PC-9 (cell line): Measurements from ENCODE around the gene POLA1. TPM values are rescaled to one million over a fixed set of nuclear protein-coding genes. Genes with fewer than 3 reads are reported as not detected.
"Not testable (repeated sequence)": the region's sequence is repeated elsewhere in the genome, so short reads cannot be mapped to it uniquely, and the experiment has no call there.

ENCODE experiments used
- BruUV-seq: library from RNA; stranded (reverse); fragments of 400-500 nt; replicated peaks from 2 replicates; lab custom pipeline; 2021; lab: Mats Ljungman, UMichigan
- CTCF ChIA-PET: fragments of 300-600 bp; sonication (Branson Sonifier 250); formaldehyde crosslinking; loops from one replicate; lab custom pipeline; 2022; ENCODE audit warnings: antibody characterized with exemption; lab: Charles Lee
- POLR2A ChIA-PET: fragments of 300-600 bp; sonication (Branson Sonifier 250); formaldehyde crosslinking; loops from one replicate; lab custom pipeline; 2022; ENCODE audit warnings: antibody characterized with exemption; ENCODE audit not compliant: unreplicated experiment; lab: Charles Lee
- DNase-seq, 2 experiments: peaks; one replicate each; pipeline versions ENCODE4 v3.0.0 to v3.0.0-alpha.2; 2015 to 2022; ENCODE audit warnings: mixed read lengths in 1 of 2
- H2AFZ ChIP-seq: fragments of 200-600 bp; sonication (generic); 2 replicates; pipeline ENCODE4 v1.8.1; 2017; ENCODE audit warnings: antibody characterized with exemption
- H3F3A ChIP-seq: fragments of 200-600 bp; sonication (generic); 2 replicates; pipeline ENCODE4 v1.8.1; 2017; ENCODE audit warnings: antibody characterized with exemption, mild to moderate bottlenecking, low read depth; ENCODE audit not compliant: insufficient read depth
- H3K27ac ChIP-seq: fragments of 200-600 bp; sonication (generic); 2 replicates; pipeline ENCODE4 v1.6.1; 2016; ENCODE audit warnings: mixed run types
- H3K27me3 ChIP-seq: fragments of 200-600 bp; sonication (generic); 2 replicates; pipeline ENCODE4 v1.6.1; 2016; ENCODE audit warnings: low read depth, mixed run types; ENCODE audit not compliant: insufficient read depth
- H3K36me3 ChIP-seq: fragments of 200-600 bp; sonication (generic); 2 replicates; pipeline ENCODE4 v1.6.1; 2016; ENCODE audit warnings: low read depth, mixed run types
- H3K4me1 ChIP-seq: fragments of 200-600 bp; sonication (generic); replicated peaks from 2 replicates; pipeline ENCODE4 v1.6.1; 2016; ENCODE audit warnings: mixed run types; ENCODE audit not compliant: insufficient read depth
- H3K4me2 ChIP-seq: fragments of 200-600 bp; sonication (generic); 2 replicates; pipeline ENCODE4 v1.6.1; 2017; ENCODE audit warnings: mixed run types
- H3K4me3 ChIP-seq: fragments of 200-600 bp; sonication (generic); 2 replicates; pipeline ENCODE4 v1.6.1; 2016; ENCODE audit warnings: mixed run types
- H3K79me2 ChIP-seq: fragments of 200-600 bp; sonication (generic); 2 replicates; pipeline ENCODE4 v1.6.1; 2017; ENCODE audit warnings: low read depth, mixed run types
- H3K9me2 ChIP-seq: fragments of 200-600 bp; sonication (generic); 2 replicates; pipeline ENCODE4 v1.8.1; 2017; ENCODE audit warnings: mild to moderate bottlenecking; ENCODE audit not compliant: insufficient read depth
- H3K9me3 ChIP-seq: fragments of 200-600 bp; sonication (generic); 2 replicates; pipeline ENCODE4 v1.8.1; 2016; ENCODE audit warnings: low read depth; ENCODE audit not compliant: insufficient read depth
- H4K20me1 ChIP-seq: fragments of 200-600 bp; sonication (generic); 2 replicates; pipeline ENCODE4 v1.8.1; 2017; ENCODE audit not compliant: insufficient read depth
- CTCF ChIP-seq: fragments of 200-600 bp; sonication (generic); conservative IDR thresholded peaks from 2 replicates; pipeline ENCODE4 v1.6.1; 2017; ENCODE audit warnings: mixed run types, antibody characterized with exemption, mild to moderate bottlenecking, moderate library complexity
- EZH2 ChIP-seq: fragments of 200-600 bp; sonication (generic); IDR thresholded peaks from 2 replicates; pipeline ENCODE4 v1.8.0; 2017; ENCODE audit warnings: antibody characterized with exemption, low read depth
- intact Hi-C: fragments of 100-400 bp; cut with micrococcal nuclease; formaldehyde crosslinking; loops from one replicate; pipeline ENCODE4 v1.10.0; 2022; ENCODE audit not compliant: unreplicated experiment
- total RNA-seq: library from RNA; stranded (reverse); gene quantifications from 2 replicates; pipeline ENCODE4 v1.2.3, GENCODE V29; 2021

The POLA1 gene
- total RNA-seq, 1 experiment from 2014 or later: 24.6 TPM

DNA sequence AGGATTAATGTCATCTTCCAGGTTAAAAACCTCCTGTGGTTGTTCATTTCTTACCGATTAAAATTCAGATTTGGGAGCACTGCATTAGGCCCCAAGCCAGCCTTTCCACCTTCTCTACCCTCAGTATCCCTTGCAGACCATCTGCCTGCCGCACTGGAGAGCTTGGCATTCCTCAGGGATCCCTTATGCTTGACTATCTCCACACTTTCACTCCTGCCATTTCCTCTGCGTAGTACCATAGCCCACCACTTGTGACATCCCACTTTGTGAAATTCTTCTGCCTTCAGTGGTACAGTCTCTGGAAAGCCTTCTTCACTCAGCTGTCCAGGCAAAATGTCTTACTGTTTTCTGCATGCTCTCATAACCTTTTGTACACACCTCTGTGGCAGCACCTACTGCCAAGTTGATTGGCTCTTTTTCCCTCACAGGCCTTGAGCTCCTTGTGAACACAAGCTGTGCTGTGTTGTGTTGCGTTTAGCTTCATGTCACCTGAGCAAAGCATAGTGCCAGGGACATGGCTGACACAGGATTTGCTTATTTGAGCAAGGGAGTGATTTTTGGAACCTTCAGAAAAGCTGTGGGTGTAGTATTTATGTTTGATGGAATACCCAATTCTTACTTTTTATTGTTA, 165.6 kb downstream of the POLA1 start:
- Histone ChIP-seq H3K27me3 (no peaks in the 10 kb centered on the region), H3K79me2 (no peaks in the 10 kb centered on the region), H3F3A (no peaks in the 10 kb centered on the region), H3K4me1 (no peaks in the 10 kb centered on the region), H4K20me1 (no peaks in the 10 kb centered on the region), H2AFZ (no peak overlapping the region), H3K27ac (no peak overlapping the region), H3K4me2 (no peak overlapping the region), H3K9me3 (no peaks in the 10 kb centered on the region), H3K4me3 (no peak overlapping the region), H3K9me2 (no peaks in the 10 kb centered on the region), H3K36me3 (no peaks in the 10 kb centered on the region)
- ChIA-PET POLR2A (no interaction called here), CTCF (interaction anchor here (0.6 kb wide), 1 partner anchor 159 kb away, joined by 3 read pairs; no protein-coding TSS in a partner anchor)
- BruUV-seq: no TSS peak
- TF ChIP-seq EZH2: no peak
- no peak for TF ChIP-seq CTCF
- DNase-seq: no peak
- intact Hi-C loops: no loop called here

- POLR2A ChIA-PET: no interaction called here
- no peaks in the 10 kb centered on the region for H3K4me1 ChIP-seq
Observed at GRCh38 chrX:24860140-24860539, 166.4 kb downstream of the POLA1 start.

GRCh38 chrX:24862343-24862742, 168.6 kb downstream of the POLA1 start:
- no peak overlapping the region for H3K4me2 ChIP-seq
- no peaks in the 10 kb centered on the region for H3F3A ChIP-seq
- intact Hi-C loops: no loop called here
- H3K79me2 ChIP-seq: no peaks in the 10 kb centered on the region
- TF ChIP-seq CTCF (no peak), EZH2 (no peak)
- H3K4me3 ChIP-seq: no peak overlapping the region
- H4K20me1 ChIP-seq: no peaks in the 10 kb centered on the region
- peak overlapping the region; percentile 34; the same call in 1 of the 2 replicates for H3K27ac ChIP-seq
- H3K4me1 ChIP-seq: no peaks in the 10 kb centered on the region
- no peak for DNase-seq
- H2AFZ ChIP-seq: no peak overlapping the region
- no TSS peak for BruUV-seq
- ChIA-PET POLR2A (no interaction called here), CTCF (no interaction called here)
- no peaks in the 10 kb centered on the region for H3K27me3 ChIP-seq
- no peaks in the 10 kb centered on the region for H3K36me3 ChIP-seq
- H3K9me2 ChIP-seq: no peaks in the 10 kb centered on the region
- H3K9me3 ChIP-seq: no peaks in the 10 kb centered on the region

More at GRCh38 chrX:24860140-24860539, 166.4 kb downstream of the POLA1 start:
- Histone ChIP-seq H3K9me3 (no peaks in the 10 kb centered on the region), H3K4me3 (no peak overlapping the region), H3K9me2 (no peaks in the 10 kb centered on the region), H3K36me3 (no peaks in the 10 kb centered on the region), H4K20me1 (no peaks in the 10 kb centered on the region), H3F3A (no peaks in the 10 kb centered on the region), H3K4me2 (no peak overlapping the region), H2AFZ (no peak overlapping the region), H3K27ac (no peak overlapping the region), H3K27me3 (no peaks in the 10 kb centered on the region), H3K79me2 (no peaks in the 10 kb centered on the region)
- TF ChIP-seq CTCF (no peak), EZH2 (no peak)
- intact Hi-C loops: no loop called here
- no TSS peak for BruUV-seq
- no peak for DNase-seq
- CTCF ChIA-PET: no interaction called here

- H3K27me3 ChIP-seq, H3K36me3 ChIP-seq, H3K9me3 ChIP-seq, H3K4me1 ChIP-seq, H3K9me2 ChIP-seq, H3K79me2 ChIP-seq, BruUV-seq, H3F3A ChIP-seq, H3K4me3 ChIP-seq, H2AFZ ChIP-seq, DNase-seq, H3K27ac ChIP-seq, POLR2A ChIA-PET, H4K20me1 ChIP-seq, intact Hi-C loops, H3K4me2 ChIP-seq, CTCF ChIA-PET: not testable (repeated sequence)
Observed at GRCh38 chrX:24863779-24864178, 170.1 kb downstream of the POLA1 start.
